HepG2 (cell line): Measurements from ENCODE around the gene ZNF562. TPM values are rescaled to one million over a fixed set of nuclear protein-coding genes. Genes with fewer than 3 reads are reported as not detected.

Source experiments
- CBX2 ChIP-seq, 2 experiments: fragments of 200-600 bp in 1 of 2; sonication (generic); formaldehyde crosslinking in 1 of 2; IDR thresholded peaks; 2 replicates each; pipeline versions ENCODE4 v1.7.0 to v1.8.1; 2018 to 2022; ENCODE audit warnings: low read depth in 2 of 2, low read length in 1 of 2, mild to moderate bottlenecking in 1 of 2, missing genetic modification reagents in 1 of 2
- CEBPG ChIP-seq: IDR thresholded peaks from 2 replicates; pipeline ENCODE4 v1.6.1; 2016
- CENPX ChIP-seq: sonication (generic); formaldehyde crosslinking; IDR thresholded peaks from 2 replicates; pipeline ENCODE4 v1.9.0; 2021; ENCODE audit warnings: mild to moderate bottlenecking, missing genetic modification reagents, moderate library complexity
- FOXP1 ChIP-seq, 2 experiments: fragments of 450-650 bp in 1 of 2; IDR thresholded peaks; 2 replicates each; pipeline ENCODE4 v1.6.1; 2017 to 2018; ENCODE audit warnings: antibody characterized with exemption in 1 of 2
- GABPB1 ChIP-seq: IDR thresholded peaks from 2 replicates; pipeline ENCODE4 v1.6.1; 2016; ENCODE audit warnings: mild to moderate bottlenecking, missing genetic modification reagents, moderate library complexity, missing compliant biosample characterization
- IKZF5 ChIP-seq: IDR thresholded peaks from 2 replicates; pipeline ENCODE4 v1.6.1; 2018; ENCODE audit warnings: missing genetic modification reagents, mild to moderate bottlenecking, missing compliant biosample characterization
- KDM5B ChIP-seq: sonication (generic); formaldehyde crosslinking; IDR thresholded peaks from 2 replicates; pipeline ENCODE4 v1.4.0; 2020; ENCODE audit warnings: missing genetic modification reagents, mild to moderate bottlenecking, borderline replicate concordance
- KLF16 ChIP-seq, 2 experiments: sonication (generic) in 1 of 2; formaldehyde crosslinking in 1 of 2; IDR thresholded peaks; 2 replicates each; pipeline versions ENCODE4 v1.6.1 to v1.8.0; 2016 to 2023; ENCODE audit warnings: missing genetic modification reagents in 2 of 2, missing compliant biosample characterization in 1 of 2
- NFIC ChIP-seq: IDR thresholded peaks from 2 replicates; pipeline ENCODE4 v1.6.1; 2012; ENCODE audit warnings: mild to moderate bottlenecking, low read length, inconsistent platforms
- NR1H2 ChIP-seq: sonication (generic); formaldehyde crosslinking; IDR thresholded peaks from 2 replicates; pipeline ENCODE4 v1.8.1; 2022; ENCODE audit warnings: low read depth, missing genetic modification reagents, borderline replicate concordance
- ZFP90 ChIP-seq: sonication (generic); formaldehyde crosslinking; IDR thresholded peaks from 2 replicates; pipeline ENCODE4 v1.8.0; 2022; ENCODE audit warnings: missing genetic modification reagents, mild to moderate bottlenecking, inconsistent platforms, borderline replicate concordance
- ZNF280B ChIP-seq: sonication (generic); formaldehyde crosslinking; IDR thresholded peaks from 2 replicates; pipeline ENCODE4 v1.5.0; 2020; ENCODE audit warnings: missing genetic modification reagents, mild to moderate bottlenecking, borderline replicate concordance
- ZNF343 ChIP-seq: sonication (generic); formaldehyde crosslinking; IDR thresholded peaks from 2 replicates; pipeline ENCODE4 v1.4.0; 2020; ENCODE audit warnings: mild to moderate bottlenecking, missing genetic modification reagents
- ZNF713 ChIP-seq: sonication (generic); formaldehyde crosslinking; IDR thresholded peaks from 2 replicates; pipeline ENCODE4 v1.4.0; 2020; ENCODE audit warnings: mild to moderate bottlenecking, missing genetic modification reagents
- ZNF841 ChIP-seq: sonication (generic); formaldehyde crosslinking; IDR thresholded peaks from 2 replicates; pipeline ENCODE4 v1.8.1; 2023; ENCODE audit warnings: missing genetic modification reagents, borderline replicate concordance
- ZZZ3 ChIP-seq: sonication (generic); formaldehyde crosslinking; IDR thresholded peaks from 2 replicates; pipeline ENCODE4 v1.4.0; 2020; ENCODE audit warnings: missing genetic modification reagents, mild to moderate bottlenecking, borderline replicate concordance
- polyA plus RNA-seq, 8 experiments: library from polyadenylated mRNA; depleted of rRNA in 3 of 8; stranded (reverse) in 7 of 8; unstranded in 1 of 8; fragments of >200 nt; fragmentation: Illumina TruSeq in 4 of 8; extraction: Trizol in 4 of 8; gene quantifications; 2 replicates each; pipeline versions ENCODE4 v1.2.1 to v1.2.3, GENCODE V29; 2011 to 2016; ENCODE audit warnings: low read depth in 4 of 8, missing spikeins in 1 of 8, mixed read lengths in 1 of 8; ENCODE audit not compliant: insufficient read depth in 1 of 8
- total RNA-seq, 5 experiments: library from RNA; depleted of rRNA; stranded (reverse); fragments of >200 nt; fragmentation: Illumina TruSeq; extraction: Trizol; gene quantifications; 2 replicates each; pipeline ENCODE4 v1.2.3, GENCODE V29; 2016; ENCODE audit warnings: low read depth in 1 of 5
- TF ChIP-seq, protein P1 (sequence below): IDR thresholded peaks from 2 replicates; pipeline ENCODE4 v1.6.1; 2012; ENCODE audit warnings: low read length, improper control_type of control experiment
- TF ChIP-seq, protein P2 (sequence below): sonication (generic); formaldehyde crosslinking; IDR thresholded peaks from 2 replicates; pipeline ENCODE4 v1.8.1; 2023; ENCODE audit warnings: mild to moderate bottlenecking, moderate library complexity, missing genetic modification reagents
- TF ChIP-seq, protein P3 (sequence below): IDR thresholded peaks from 2 replicates; pipeline ENCODE4 v1.6.1; 2016; ENCODE audit warnings: low read depth, control low read depth

The ZNF562 gene
- total and polyA plus RNA-seq, 2 of the 13 experiments (the other 11 are each of a cell fraction or from before 2014, with no cell fraction given): 13.1 to 32.7 TPM

- TF ChIP-seq ZNF713 (CRISPR knock-in tag) (0 out of 2 replicates have a peak, but pooled peaks have one; percentile 14), NFIC (no peak), IKZF5 (CRISPR knock-in tag) (no peak), CBX2 (IDR thresholded peaks at IDR 0.05; ENCODE audit: low read depth, low read length) (no peak), CBX2 (CRISPR knock-in tag; IDR thresholded peaks at IDR 0.05; ENCODE audit: low read depth) (no peak), GABPB1 (peak; percentile 97), ZZZ3 (CRISPR knock-in tag) (peak; percentile 31; the same call in 1 of the 2 replicates), KLF16 (CRISPR knock-in tag; IDR thresholded peaks at IDR 0.05) (peak in 1 of 2 experiments; percentile 86; a peak in 2 of 4 replicates), ZNF841 (no peak), ZNF343 (no peak), CENPX (CRISPR knock-in tag) (no peak), FOXP1 (IDR thresholded peaks at IDR 0.05) (no peak), FOXP1 (CRISPR knock-in tag; IDR thresholded peaks at IDR 0.05) (no peak), ZFP90 (no peak), KDM5B (peak; percentile 84; the same call in 1 of the 2 replicates), ZNF280B (CRISPR knock-in tag) (peak; percentile 52; the same call in 1 of the 2 replicates), CEBPG (CRISPR knock-in tag) (no peak), NR1H2 (CRISPR knock-in tag) (0 out of 2 replicates have a peak, but pooled peaks have one; percentile 43)
- TF ChIP-seq, protein P1, sequence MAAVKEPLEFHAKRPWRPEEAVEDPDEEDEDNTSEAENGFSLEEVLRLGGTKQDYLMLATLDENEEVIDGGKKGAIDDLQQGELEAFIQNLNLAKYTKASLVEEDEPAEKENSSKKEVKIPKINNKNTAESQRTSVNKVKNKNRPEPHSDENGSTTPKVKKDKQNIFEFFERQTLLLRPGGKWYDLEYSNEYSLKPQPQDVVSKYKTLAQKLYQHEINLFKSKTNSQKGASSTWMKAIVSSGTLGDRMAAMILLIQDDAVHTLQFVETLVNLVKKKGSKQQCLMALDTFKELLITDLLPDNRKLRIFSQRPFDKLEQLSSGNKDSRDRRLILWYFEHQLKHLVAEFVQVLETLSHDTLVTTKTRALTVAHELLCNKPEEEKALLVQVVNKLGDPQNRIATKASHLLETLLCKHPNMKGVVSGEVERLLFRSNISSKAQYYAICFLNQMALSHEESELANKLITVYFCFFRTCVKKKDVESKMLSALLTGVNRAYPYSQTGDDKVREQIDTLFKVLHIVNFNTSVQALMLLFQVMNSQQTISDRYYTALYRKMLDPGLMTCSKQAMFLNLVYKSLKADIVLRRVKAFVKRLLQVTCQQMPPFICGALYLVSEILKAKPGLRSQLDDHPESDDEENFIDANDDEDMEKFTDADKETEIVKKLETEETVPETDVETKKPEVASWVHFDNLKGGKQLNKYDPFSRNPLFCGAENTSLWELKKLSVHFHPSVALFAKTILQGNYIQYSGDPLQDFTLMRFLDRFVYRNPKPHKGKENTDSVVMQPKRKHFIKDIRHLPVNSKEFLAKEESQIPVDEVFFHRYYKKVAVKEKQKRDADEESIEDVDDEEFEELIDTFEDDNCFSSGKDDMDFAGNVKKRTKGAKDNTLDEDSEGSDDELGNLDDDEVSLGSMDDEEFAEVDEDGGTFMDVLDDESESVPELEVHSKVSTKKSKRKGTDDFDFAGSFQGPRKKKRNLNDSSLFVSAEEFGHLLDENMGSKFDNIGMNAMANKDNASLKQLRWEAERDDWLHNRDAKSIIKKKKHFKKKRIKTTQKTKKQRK: no peak
- TF ChIP-seq, protein P2, sequence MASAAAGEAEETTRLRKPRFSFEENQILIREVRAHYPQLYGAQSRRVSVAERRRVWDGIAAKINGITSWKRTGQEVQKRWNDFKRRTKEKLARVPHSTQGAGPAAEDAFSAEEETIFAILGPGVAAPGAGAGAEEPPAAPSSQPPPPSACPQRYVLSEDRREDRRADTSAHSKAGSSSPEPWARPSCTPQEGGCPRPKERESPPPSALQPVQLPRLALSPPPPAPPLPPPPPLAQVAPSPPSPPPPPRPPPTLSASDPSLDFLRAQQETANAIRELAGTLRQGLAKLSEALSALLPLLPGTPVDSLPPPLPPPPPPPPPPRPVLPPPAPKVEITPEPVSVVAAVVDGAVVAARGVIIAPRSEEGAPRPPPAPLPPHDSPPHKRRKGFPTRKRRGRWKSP (CRISPR knock-in tag): no peak
- TF ChIP-seq, protein P3, sequence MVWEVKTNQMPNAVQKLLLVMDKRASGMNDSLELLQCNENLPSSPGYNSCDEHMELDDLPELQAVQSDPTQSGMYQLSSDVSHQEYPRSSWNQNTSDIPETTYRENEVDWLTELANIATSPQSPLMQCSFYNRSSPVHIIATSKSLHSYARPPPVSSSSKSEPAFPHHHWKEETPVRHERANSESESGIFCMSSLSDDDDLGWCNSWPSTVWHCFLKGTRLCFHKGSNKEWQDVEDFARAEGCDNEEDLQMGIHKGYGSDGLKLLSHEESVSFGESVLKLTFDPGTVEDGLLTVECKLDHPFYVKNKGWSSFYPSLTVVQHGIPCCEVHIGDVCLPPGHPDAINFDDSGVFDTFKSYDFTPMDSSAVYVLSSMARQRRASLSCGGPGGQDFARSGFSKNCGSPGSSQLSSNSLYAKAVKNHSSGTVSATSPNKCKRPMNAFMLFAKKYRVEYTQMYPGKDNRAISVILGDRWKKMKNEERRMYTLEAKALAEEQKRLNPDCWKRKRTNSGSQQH (CRISPR knock-in tag): no peak; the same call in 1 of the 2 replicates
Measured at GRCh38 chr19:9621156-9622037, 53.5 kb downstream of the ZNF562 start, which contains the start of gene ZNF561 (continued).
